Astrocyte (in vitro differentiated cells and primary cell): Measurements from ENCODE around the gene DAPP1. TPM values are rescaled to one million over a fixed set of nuclear protein-coding genes. Genes with fewer than 3 reads are reported as not detected.

Experiments used
- DNase-seq: peaks from one replicate; pipeline ENCODE4 v3.0.0-alpha.2; 2010; ENCODE audit warnings: low read depth
- FAIRE-seq: peaks from 2 replicates; lab custom pipeline; 2011; peaks lifted over from hg19 to GRCh38; lab: Jason Lieb, UNC
- H2AFZ ChIP-seq: 2 replicates; pipeline ENCODE4 v1.6.0; 2012; ENCODE audit warnings: low read depth, low read length, inconsistent platforms
- H3K27ac ChIP-seq: 2 replicates; pipeline ENCODE4 v1.5.1; 2011; ENCODE audit warnings: low read depth, low read length, inconsistent platforms
- H3K27me3 ChIP-seq: 2 replicates; pipeline ENCODE4 v1.6.0; 2011; ENCODE audit warnings: low read length, inconsistent platforms; ENCODE audit not compliant: insufficient read depth
- H3K36me3 ChIP-seq: 2 replicates; pipeline ENCODE4 v1.5.1; 2011; ENCODE audit warnings: low read length, inconsistent platforms; ENCODE audit not compliant: insufficient read depth
- H3K4me1 ChIP-seq: 2 replicates; pipeline ENCODE4 v1.5.1; 2011; ENCODE audit warnings: low read length, inconsistent platforms; ENCODE audit not compliant: insufficient read depth
- H3K4me2 ChIP-seq: 2 replicates; pipeline ENCODE4 v1.6.0; 2012; ENCODE audit warnings: low read length, inconsistent platforms
- H3K4me3 ChIP-seq: 2 replicates; pipeline ENCODE4 v1.5.1; 2011; ENCODE audit warnings: low read depth, mild to moderate bottlenecking, low read length, inconsistent platforms; ENCODE audit not compliant: insufficient read depth
- H3K79me2 ChIP-seq: 2 replicates; pipeline ENCODE4 v1.6.0; 2012; ENCODE audit warnings: mild to moderate bottlenecking, low read length, inconsistent platforms; ENCODE audit not compliant: insufficient read depth
- H3K9ac ChIP-seq: 2 replicates; pipeline ENCODE4 v1.6.0; 2012; ENCODE audit warnings: mild to moderate bottlenecking, low read length, inconsistent platforms
- H3K9me3 ChIP-seq: 2 replicates; pipeline ENCODE4 v1.5.1; 2012; ENCODE audit warnings: low read depth, mild to moderate bottlenecking, low read length, inconsistent platforms; ENCODE audit not compliant: insufficient read depth
- H4K20me1 ChIP-seq: 2 replicates; pipeline ENCODE4 v1.6.0; 2012; ENCODE audit warnings: low read length, inconsistent platforms; ENCODE audit not compliant: insufficient read depth
- H3K27ac Mint-ChIP-seq: one replicate; pipeline ENCODE4 v1.8.0; 2021; ENCODE audit warnings: mild to moderate bottlenecking, mixed read lengths; ENCODE audit not compliant: unreplicated experiment
- H3K27me3 Mint-ChIP-seq: one replicate; pipeline ENCODE4 v1.8.0; 2021; ENCODE audit warnings: low read depth, mixed read lengths; ENCODE audit not compliant: unreplicated experiment
- H3K36me3 Mint-ChIP-seq: one replicate; pipeline ENCODE4 v1.8.0; 2021; ENCODE audit warnings: low read depth, mixed read lengths; ENCODE audit not compliant: unreplicated experiment
- H3K4me1 Mint-ChIP-seq: one replicate; pipeline ENCODE4 v1.8.0; 2021; ENCODE audit warnings: low read depth, mixed read lengths; ENCODE audit not compliant: unreplicated experiment
- H3K4me3 Mint-ChIP-seq: one replicate; pipeline ENCODE4 v1.8.0; 2021; ENCODE audit warnings: mild to moderate bottlenecking, moderate library complexity, mixed read lengths; ENCODE audit not compliant: unreplicated experiment
- H3K9me3 Mint-ChIP-seq: one replicate; pipeline ENCODE4 v1.8.0; 2021; ENCODE audit warnings: mild to moderate bottlenecking, mixed read lengths; ENCODE audit not compliant: unreplicated experiment
- CTCF ChIP-seq: IDR thresholded peaks from 2 replicates; pipeline ENCODE4 v1.5.1; 2011; ENCODE audit warnings: low read depth, mild to moderate bottlenecking, inconsistent platforms, low read length, moderate library complexity; ENCODE audit not compliant: insufficient read depth
- EZH2 ChIP-seq: IDR thresholded peaks from 2 replicates; pipeline ENCODE4 v1.6.1; 2012; ENCODE audit warnings: mild to moderate bottlenecking, low read length, inconsistent platforms; ENCODE audit not compliant: insufficient read depth
- total RNA-seq: library from RNA; stranded (reverse); gene quantifications from 2 replicates; pipeline ENCODE4 v1.2.1, GENCODE V29; 2021

DAPP1 gene
- total RNA-seq, 1 donor from 2014 or later: 0.59 TPM

- Histone ChIP-seq H2AFZ (no peak overlapping the region), H3K9ac (peak overlapping the region; percentile 93), H3K4me2 (peak overlapping the region; percentile 93), H3K4me1 (peaks cover 5% of the 10 kb centered on the region), H3K36me3 (peaks cover 8% of the 10 kb centered on the region), H4K20me1 (no peaks in the 10 kb centered on the region), H3K27ac (no peak overlapping the region), H3K27me3 (no peaks in the 10 kb centered on the region), H3K9me3 (no peaks in the 10 kb centered on the region), H3K79me2 (peaks cover 58% of the 10 kb centered on the region), H3K4me3 (peak overlapping the region; percentile 92)
- H3K4me3 Mint-ChIP-seq: peak overlapping the region; percentile 98
- FAIRE-seq (peak; percentile 62), DNase-seq (no peak)
- H3K9me3 Mint-ChIP-seq: no peaks in the 10 kb centered on the region
- H3K27ac Mint-ChIP-seq: peak overlapping the region; percentile 95
- TF ChIP-seq EZH2 (no peak), CTCF (no peak)
- H3K27me3 Mint-ChIP-seq: no peaks in the 10 kb centered on the region
- H3K4me1 Mint-ChIP-seq: peaks cover 17% of the 10 kb centered on the region
- no peaks in the 10 kb centered on the region for H3K36me3 Mint-ChIP-seq
These were observed 76.4 kb downstream of the DAPP1 start for GRCh38 chr4:99893029-99893428.

DNA sequence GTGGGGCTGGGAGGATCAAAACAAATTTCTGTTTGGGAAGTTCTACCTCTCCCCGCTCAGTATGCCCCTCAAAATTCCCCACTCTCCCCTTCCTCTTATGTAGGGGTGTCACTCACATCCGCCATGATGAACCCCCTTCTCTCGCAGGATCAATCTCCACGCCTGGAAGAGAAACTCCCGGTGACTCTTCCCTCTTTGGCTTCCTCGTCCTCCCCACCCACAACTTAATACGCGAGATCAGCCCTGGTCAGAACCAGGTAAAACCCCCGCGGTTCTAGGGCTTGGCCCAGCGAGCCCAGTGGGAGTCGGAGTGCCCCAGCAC lies 77.2 kb downstream of the DAPP1 start:
- Histone ChIP-seq H3K4me2 (peak overlapping the region; percentile 93), H4K20me1 (no peaks in the 10 kb centered on the region), H3K9me3 (no peaks in the 10 kb centered on the region), H3K79me2 (peaks cover 55% of the 10 kb centered on the region), H3K9ac (peak overlapping the region; percentile 93), H3K4me1 (peaks cover 5% of the 10 kb centered on the region), H3K27me3 (no peaks in the 10 kb centered on the region), H2AFZ (peak overlapping the region; percentile 79), H3K36me3 (peaks cover 8% of the 10 kb centered on the region), H3K27ac (peak overlapping the region; percentile 92), H3K4me3 (peak overlapping the region; percentile 92)
- Mint-ChIP-seq H3K4me3 (peak overlapping the region; percentile 98), H3K27ac (peak overlapping the region; percentile 95), H3K4me1 (peaks cover 17% of the 10 kb centered on the region), H3K9me3 (no peaks in the 10 kb centered on the region), H3K27me3 (no peaks in the 10 kb centered on the region), H3K36me3 (no peaks in the 10 kb centered on the region)
- no peak for TF ChIP-seq CTCF
- TF ChIP-seq EZH2: no peak
- FAIRE-seq (no peak), DNase-seq (peak; percentile 3)

GRCh38 chr4:99894161-99894997 lies 77.8 kb downstream of the DAPP1 start, which contains the start of gene LAMTOR3:
Gene LAMTOR3, minus strand, starts transcription at chr4:99894427. Its CDS starts 464 bp downstream, at chr4:99893963.
- Histone ChIP-seq H3K9me3 (no peaks in the 10 kb centered on the region), H4K20me1 (no peaks in the 10 kb centered on the region), H3K9ac (peak within 1 kb of the TSS; percentile 93), H3K79me2 (peaks cover 49% of the 10 kb centered on the region), H3K27me3 (no peaks in the 10 kb centered on the region), H3K36me3 (peaks cover 8% of the 10 kb centered on the region), H3K4me1 (peaks cover 5% of the 10 kb centered on the region), H3K4me3 (peak within 1 kb of the TSS; percentile 92), H3K4me2 (peak within 1 kb of the TSS; percentile 93), H3K27ac (peak within 1 kb of the TSS; percentile 92), H2AFZ (peak within 1 kb of the TSS; percentile 85)
- FAIRE-seq: peak; percentile 78
- Mint-ChIP-seq H3K9me3 (no peaks in the 10 kb centered on the region), H3K36me3 (no peaks in the 10 kb centered on the region), H3K4me1 (peaks cover 17% of the 10 kb centered on the region), H3K27ac (peak within 1 kb of the TSS; percentile 95), H3K27me3 (no peaks in the 10 kb centered on the region), H3K4me3 (peak within 1 kb of the TSS; percentile 98)
- DNase-seq: peak; percentile 78
- TF ChIP-seq EZH2 (no peak), CTCF (no peak)
